Measurements from ENCODE around the gene KPTN. TPM values are rescaled to one million over a fixed set of nuclear protein-coding genes. Genes with fewer than 3 reads are reported as not detected.

The KPTN gene
- total and polyA plus RNA-seq, 2 of the 8 experiments (the other 6 are each of a cell fraction or from before 2014, with no cell fraction given), result 23.6 to 31.3 TPM

- Histone ChIP-seq H2AFZ (ENCODE audit: low read length) (peak overlapping the region; percentile 72; the same call in 1 of the 2 replicates), H3K27me3 (replicated peaks in 1 of 4; ENCODE audit: control insufficient read depth in 3 of 4, extremely low read depth in 1 of 4, insufficient read depth in 3 of 4, low read length in 3 of 4) (no peaks in the 10 kb centered on the region; a peak in 1 of 7 replicates)
- DNase-seq (ENCODE audit: low read depth in 1 of 2, low spot score in 2 of 2), result no peak
- TF ChIP-seq EZH2 (IDR thresholded peaks at IDR 0.05; ENCODE audit: low read depth, low read length, severe bottlenecking) (no peak), CREB1 (IDR thresholded peaks at IDR 0.05) (no peak), TEAD4 (IDR thresholded peaks at IDR 0.05; ENCODE audit: low read depth, low read length) (no peak), CTCF (IDR thresholded peaks at IDR 0.05; ENCODE audit: control extremely low read depth in 1 of 3, insufficient read depth in 1 of 3, low read depth in 1 of 3, low read length in 3 of 3) (peak in 2 of 3 experiments; percentile 12 to 26; a peak in 3 of 4 replicates), SP4 (IDR thresholded peaks at IDR 0.05; ENCODE audit: low read length) (no peak), ZNF274 (IDR thresholded peaks at IDR 0.05; ENCODE audit: borderline replicate concordance, extremely low read depth, low read length) (no peak), CHD2 (IDR thresholded peaks at IDR 0.05; ENCODE audit: low read length) (no peak), USF2 (IDR thresholded peaks at IDR 0.05; ENCODE audit: low read length) (no peak), SUZ12 (IDR thresholded peaks at IDR 0.05; ENCODE audit: low read length) (no peak)
Observed at GRCh38 chr19:47531640-47532387, 47.8 kb upstream of the KPTN start.

More at GRCh38 chr19:47531640-47532387, 47.8 kb upstream of the KPTN start:
- 80% methylated on average over 14 of the region's 14 CpGs; no CpG with 5 or more reads in 1 of the 2 experiments for WGBS, 2 experiments (ENCODE audit: extremely low coverage in 1 of 2, insufficient coverage in 1 of 2, insufficient read length in 1 of 2, insufficient replicate concordance in 2 of 2, low coverage in 1 of 2, low lambda C conversion rate in 2 of 2, missing lambda C conversion rate in 1 of 2)
- Histone ChIP-seq H2BK5ac (ENCODE audit: low read depth, low read length) (no peak overlapping the region), H3K4me1 (replicated peaks in 1 of 4; ENCODE audit: control insufficient read depth in 3 of 4, insufficient read depth in 4 of 4, low read length in 3 of 4) (no peaks in the 10 kb centered on the region), H3K23me2 (ENCODE audit: low read depth, low read length) (no peaks in the 10 kb centered on the region), H3K36me3 (ENCODE audit: control insufficient read depth in 2 of 4, insufficient read depth in 4 of 4, low read length in 3 of 4) (no peaks in the 10 kb centered on the region), H4K5ac (ENCODE audit: insufficient read length, low read depth, low read length) (no peak overlapping the region), H4K20me1 (replicated peaks in 1 of 2; ENCODE audit: control insufficient read depth in 1 of 2, insufficient read depth in 2 of 2, low read length in 2 of 2) (no peaks in the 10 kb centered on the region), H4K91ac (replicated peaks; ENCODE audit: insufficient read length, low read length) (no peak overlapping the region), H2BK12ac (ENCODE audit: low read depth, low read length) (no peak overlapping the region; the same call in 1 of the 2 replicates), H3K4me2 (ENCODE audit: insufficient read depth in 1 of 2, low read depth in 2 of 2, low read length in 2 of 2) (no peak overlapping the region), H2AK5ac (ENCODE audit: low read depth, low read length) (no peak overlapping the region), H3K9ac (replicated peaks in 1 of 4; ENCODE audit: extremely low read depth in 1 of 4, low read depth in 3 of 4, low read length in 3 of 4) (no peak overlapping the region), H3K18ac (ENCODE audit: extremely low read depth, low read length) (no peak overlapping the region), H2BK120ac (replicated peaks; ENCODE audit: low read depth, low read length) (no peak overlapping the region), H4K8ac (ENCODE audit: extremely low read depth, insufficient read depth, low read length) (peak overlapping the region; percentile 4; the same call in 1 of the 2 replicates), H3K4ac (replicated peaks; ENCODE audit: insufficient read length, low read depth, low read length) (no peak overlapping the region), H2BK20ac (ENCODE audit: low read length) (no peak overlapping the region), H3K14ac (ENCODE audit: insufficient read length) (no peak overlapping the region), H3K23ac (ENCODE audit: insufficient read length) (no peak overlapping the region), H3K79me1 (ENCODE audit: low read depth, low read length) (no peaks in the 10 kb centered on the region), H3K79me2 (ENCODE audit: control insufficient read depth in 1 of 2, insufficient read depth in 2 of 2, low read length in 2 of 2) (no peaks in the 10 kb centered on the region), H3K9me3 (ENCODE audit: insufficient read depth in 2 of 2, low read depth in 1 of 2, low read length in 1 of 2) (no peaks in the 10 kb centered on the region; a peak in 1 of 4 replicates), H2BK15ac (ENCODE audit: low read length) (no peak overlapping the region; the same call in 1 of the 2 replicates), H3K27ac (ENCODE audit: low read depth, low read length) (no peak overlapping the region; the same call in 1 of the 2 replicates), H3K56ac (replicated peaks; ENCODE audit: insufficient read length, low read depth, low read length) (no peak overlapping the region), H3K4me3 (ENCODE audit: extremely low read depth in 1 of 4, insufficient read depth in 2 of 4, low read depth in 3 of 4, low read length in 4 of 4) (no peak overlapping the region)
- no peak for FAIRE-seq
- ChIA-PET POLR2A (ENCODE audit: partially characterized antibody) (interaction anchor here (1.0 to 2.4 kb wide), 4 partner anchors 8 to 16 kb away, joined by 4 to 6 read pairs (median 4); no protein-coding TSS in a partner anchor), CTCF (ENCODE audit: partially characterized antibody) (interaction anchor here (0.8 to 6.3 kb wide), 11 partner anchors 9 to 175 kb away, joined by 3 to 37 read pairs (median 6); no protein-coding TSS in a partner anchor)

Data from H1 (cell line).